NT2/D1 (cell line): ENCODE data around the gene RPTOR.

ENCODE experiments used
- DNase-seq: peaks from one replicate; pipeline ENCODE4 v3.0.0-alpha.2; 2011; ENCODE audit warnings: low read depth, low spot score
- H3K27me3 ChIP-seq: 2 replicates; pipeline ENCODE4 v1.6.0; 2011; ENCODE audit warnings: mild to moderate bottlenecking; ENCODE audit not compliant: insufficient read length, insufficient read depth
- H3K36me3 ChIP-seq: 2 replicates; pipeline ENCODE4 v1.6.1; 2011; ENCODE audit warnings: mild to moderate bottlenecking, low read length, mixed read lengths; ENCODE audit not compliant: insufficient read depth, insufficient read length
- H3K4me1 ChIP-seq: 2 replicates; pipeline ENCODE4 v1.5.1; 2011; ENCODE audit not compliant: insufficient read depth, insufficient read length
- H3K4me3 ChIP-seq: 2 replicates; pipeline ENCODE4 v1.5.1; 2011; ENCODE audit warnings: low read depth; ENCODE audit not compliant: insufficient read length
- H3K9ac ChIP-seq: 2 replicates; pipeline ENCODE4 v1.6.0; 2011; ENCODE audit warnings: low read depth; ENCODE audit not compliant: insufficient read length
- H3K9me3 ChIP-seq: 2 replicates; pipeline ENCODE4 v1.5.1; 2011; ENCODE audit warnings: mild to moderate bottlenecking, low read length; ENCODE audit not compliant: insufficient read depth
- SUZ12 ChIP-seq: IDR thresholded peaks from 2 replicates; pipeline ENCODE4 v1.6.1; 2011; ENCODE audit not compliant: insufficient read length, insufficient read depth; ENCODE audit errors: extremely low read depth
- YY1 ChIP-seq: IDR thresholded peaks from 2 replicates; pipeline ENCODE4 v1.6.1; 2011; ENCODE audit not compliant: insufficient read length, insufficient read depth
- ZNF274 ChIP-seq: IDR thresholded peaks from 2 replicates; pipeline ENCODE4 v1.6.1; 2011; ENCODE audit warnings: mild to moderate bottlenecking, low read depth, low read length

Gene RPTOR

GRCh38 chr17:80633207-80633606 lies 88.6 kb downstream of the RPTOR start:
- Histone ChIP-seq H3K9ac (no peak overlapping the region), H3K36me3 (no peaks in the 10 kb centered on the region), H3K4me3 (no peak overlapping the region), H3K9me3 (no peaks in the 10 kb centered on the region), H3K27me3 (no peaks in the 10 kb centered on the region), H3K4me1 (no peaks in the 10 kb centered on the region)
- TF ChIP-seq YY1 (no peak), SUZ12 (no peak), ZNF274 (no peak)
- no peak for DNase-seq

- Histone ChIP-seq H3K9me3 (no peaks in the 10 kb centered on the region), H3K4me1 (no peaks in the 10 kb centered on the region), H3K9ac (no peak overlapping the region), H3K36me3 (no peaks in the 10 kb centered on the region), H3K27me3 (no peaks in the 10 kb centered on the region), H3K4me3 (no peak overlapping the region)
- no peak for DNase-seq
- no peak for TF ChIP-seq ZNF274
These were observed 89.4 kb downstream of the RPTOR start for GRCh38 chr17:80633994-80634566.

GRCh38 chr17:80636361-80637018 lies 91.9 kb downstream of the RPTOR start:
- TF ChIP-seq YY1: no peak
- no peak for TF ChIP-seq SUZ12
- no peak for TF ChIP-seq ZNF274

GRCh38 chr17:80637048-80637781 lies 92.6 kb downstream of the RPTOR start:
- no peaks in the 10 kb centered on the region for H3K27me3 ChIP-seq
- H3K9me3 ChIP-seq: no peaks in the 10 kb centered on the region
- peaks cover 2% of the 10 kb centered on the region for H3K4me1 ChIP-seq
- no peak overlapping the region for H3K4me3 ChIP-seq
- DNase-seq: no peak
- H3K36me3 ChIP-seq: peaks cover 4% of the 10 kb centered on the region
- TF ChIP-seq YY1 (no peak), SUZ12 (no peak), ZNF274 (no peak)
- H3K9ac ChIP-seq: no peak overlapping the region

More at GRCh38 chr17:80636361-80637018, 91.9 kb downstream of the RPTOR start:
- H3K9ac ChIP-seq: no peak overlapping the region
- H3K4me3 ChIP-seq: no peak overlapping the region
- H3K36me3 ChIP-seq: peaks cover 4% of the 10 kb centered on the region
- peaks cover 2% of the 10 kb centered on the region for H3K4me1 ChIP-seq
- DNase-seq: no peak
- no peaks in the 10 kb centered on the region for H3K27me3 ChIP-seq
- no peaks in the 10 kb centered on the region for H3K9me3 ChIP-seq

GRCh38 chr17:80639658-80640057 lies 95.0 kb downstream of the RPTOR start:
- TF ChIP-seq YY1 (no peak), SUZ12 (no peak), ZNF274 (no peak)
- no peak overlapping the region for H3K9ac ChIP-seq

GRCh38 chr17:80640366-80641084 lies 95.9 kb downstream of the RPTOR start:
- H3K4me1 ChIP-seq: peaks cover 2% of the 10 kb centered on the region
- no peaks in the 10 kb centered on the region for H3K27me3 ChIP-seq
- H3K36me3 ChIP-seq: peaks cover 15% of the 10 kb centered on the region
- no peak overlapping the region for H3K4me3 ChIP-seq
- H3K9ac ChIP-seq: no peak overlapping the region
- H3K9me3 ChIP-seq: no peaks in the 10 kb centered on the region
- no peak for DNase-seq
- no peak for TF ChIP-seq ZNF274

More at GRCh38 chr17:80639658-80640057, 95.0 kb downstream of the RPTOR start:
- Histone ChIP-seq H3K36me3 (peaks cover 10% of the 10 kb centered on the region), H3K4me1 (peaks cover 2% of the 10 kb centered on the region), H3K4me3 (no peak overlapping the region), H3K27me3 (no peaks in the 10 kb centered on the region), H3K9me3 (no peaks in the 10 kb centered on the region)
- DNase-seq: no peak

GRCh38 chr17:80643326-80644099 lies 98.9 kb downstream of the RPTOR start:
- TF ChIP-seq YY1 (no peak), ZNF274 (no peak), SUZ12 (no peak)

More at GRCh38 chr17:80643326-80644099, 98.9 kb downstream of the RPTOR start:
- peaks cover 6% of the 10 kb centered on the region for H3K4me1 ChIP-seq
- H3K4me3 ChIP-seq: no peak overlapping the region
- DNase-seq: no peak
- H3K36me3 ChIP-seq: peaks cover 15% of the 10 kb centered on the region
- H3K27me3 ChIP-seq: no peaks in the 10 kb centered on the region
- no peaks in the 10 kb centered on the region for H3K9me3 ChIP-seq
- no peak overlapping the region for H3K9ac ChIP-seq
